ENCODE data around the gene DNM1L. TPM values are rescaled to one million over a fixed set of nuclear protein-coding genes. Genes with fewer than 3 reads are reported as not detected.

DNM1L gene
- total RNA-seq, 2 donors from 2014 or later: 45.0 to 55.6 TPM

DNA sequence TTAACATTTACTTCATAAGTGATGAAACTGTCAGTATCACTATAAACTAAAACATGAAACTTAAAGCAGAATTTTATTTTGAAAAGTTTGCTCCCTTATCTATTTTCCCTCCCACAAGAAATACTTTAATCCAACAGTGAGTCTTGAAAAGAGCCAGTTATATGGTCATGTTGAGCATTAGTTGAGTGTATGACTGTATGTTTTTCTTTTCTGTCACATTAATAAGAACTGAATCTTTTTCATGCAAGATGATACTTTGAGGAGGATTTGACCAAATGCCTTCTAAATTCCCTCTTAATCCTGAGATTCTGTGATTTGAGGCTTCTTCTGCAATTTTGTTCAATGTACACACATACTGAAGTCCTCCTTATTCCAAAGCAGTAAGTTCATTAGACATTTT lies 110.3 kb downstream of the DNM1L start:
- TF ChIP-seq, protein P1, sequence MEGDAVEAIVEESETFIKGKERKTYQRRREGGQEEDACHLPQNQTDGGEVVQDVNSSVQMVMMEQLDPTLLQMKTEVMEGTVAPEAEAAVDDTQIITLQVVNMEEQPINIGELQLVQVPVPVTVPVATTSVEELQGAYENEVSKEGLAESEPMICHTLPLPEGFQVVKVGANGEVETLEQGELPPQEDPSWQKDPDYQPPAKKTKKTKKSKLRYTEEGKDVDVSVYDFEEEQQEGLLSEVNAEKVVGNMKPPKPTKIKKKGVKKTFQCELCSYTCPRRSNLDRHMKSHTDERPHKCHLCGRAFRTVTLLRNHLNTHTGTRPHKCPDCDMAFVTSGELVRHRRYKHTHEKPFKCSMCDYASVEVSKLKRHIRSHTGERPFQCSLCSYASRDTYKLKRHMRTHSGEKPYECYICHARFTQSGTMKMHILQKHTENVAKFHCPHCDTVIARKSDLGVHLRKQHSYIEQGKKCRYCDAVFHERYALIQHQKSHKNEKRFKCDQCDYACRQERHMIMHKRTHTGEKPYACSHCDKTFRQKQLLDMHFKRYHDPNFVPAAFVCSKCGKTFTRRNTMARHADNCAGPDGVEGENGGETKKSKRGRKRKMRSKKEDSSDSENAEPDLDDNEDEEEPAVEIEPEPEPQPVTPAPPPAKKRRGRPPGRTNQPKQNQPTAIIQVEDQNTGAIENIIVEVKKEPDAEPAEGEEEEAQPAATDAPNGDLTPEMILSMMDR (IDR thresholded peaks at IDR 0.05): no peak

GRCh38 chr12:32789916-32790315 lies 110.8 kb downstream of the DNM1L start:
- no peak for DNase-seq
- TF ChIP-seq, protein P1 (IDR thresholded peaks at IDR 0.05): no peak
- intact Hi-C loops (cut with DNase I): no loop called here
- no peaks in the 10 kb centered on the region for H3K9me3 ChIP-seq
- H3K36me3 ChIP-seq: no peaks in the 10 kb centered on the region
- no peak overlapping the region for H3K27ac ChIP-seq
- H3K27me3 ChIP-seq: no peaks in the 10 kb centered on the region
- H3K9ac ChIP-seq (ENCODE audit: low read depth in 2 of 2, low read length in 2 of 2): no peak overlapping the region
- H3K4me3 ChIP-seq: no peak overlapping the region
- H3K4me1 ChIP-seq: no peaks in the 10 kb centered on the region

More for the DNA sequence above, 110.3 kb downstream of the DNM1L start:
- Histone ChIP-seq H3K9me3 (no peaks in the 10 kb centered on the region), H3K9ac (ENCODE audit: low read depth in 2 of 2, low read length in 2 of 2) (no peak overlapping the region), H3K4me3 (no peak overlapping the region), H3K27me3 (no peaks in the 10 kb centered on the region), H3K4me1 (no peaks in the 10 kb centered on the region), H3K27ac (no peak overlapping the region), H3K36me3 (no peaks in the 10 kb centered on the region)
- no peak for DNase-seq
- intact Hi-C loops (cut with DNase I): no loop called here

GRCh38 chr12:32794281-32794680 lies 115.2 kb downstream of the DNM1L start:
- Histone ChIP-seq H3K27ac (no peak overlapping the region), H3K9me3 (no peaks in the 10 kb centered on the region), H3K27me3 (no peaks in the 10 kb centered on the region), H3K36me3 (no peaks in the 10 kb centered on the region), H3K9ac (ENCODE audit: low read depth in 2 of 2, low read length in 2 of 2) (no peak overlapping the region), H3K4me3 (no peak overlapping the region), H3K4me1 (no peaks in the 10 kb centered on the region)
- intact Hi-C loops (cut with DNase I): no loop called here
- no peak for DNase-seq
- TF ChIP-seq, protein P1 (IDR thresholded peaks at IDR 0.05): no peak

Other genes with a start within 250 kb of the DNM1L start
- gene YARS2, start 76.6 kb downstream of the DNM1L start, total RNA-seq: 10 to 100 TPM; 14.1 to 28.0 TPM
- gene PKP2, start 217.5 kb downstream of the DNM1L start, total RNA-seq: 100 to 1,000 TPM; 130 to 187 TPM

Data from colonic mucosa (tissue), 4 donors.